ENCODE data around the gene REPS1. TPM values are rescaled to one million over a fixed set of nuclear protein-coding genes. Genes with fewer than 3 reads are reported as not detected.

Gene REPS1
- total RNA-seq, 1 donor from 2014 or later: 61.1 TPM

GRCh38 chr6:138973466-138974153 lies 14.4 kb downstream of the REPS1 start:
- no peaks in the 10 kb centered on the region for H3K27me3 ChIP-seq (ENCODE audit: control insufficient read depth in 3 of 3, insufficient read depth in 3 of 3, low read length in 3 of 3)
- peaks cover 8 to 32% (median 14%) of the 10 kb centered on the region in 3 donors for H3K4me1 ChIP-seq (ENCODE audit: control insufficient read depth in 3 of 3, insufficient read depth in 3 of 3, low read length in 3 of 3)
- H3K9me3 ChIP-seq (ENCODE audit: control insufficient read depth in 3 of 3, low read length in 3 of 3): no peaks in the 10 kb centered on the region
- no peaks in the 10 kb centered on the region for H3K36me3 ChIP-seq (ENCODE audit: control insufficient read depth in 3 of 3, insufficient read depth in 3 of 3, low read length in 3 of 3)
- no peak overlapping the region for H3K4me3 ChIP-seq (ENCODE audit: low read length in 3 of 3)
- H3K27ac ChIP-seq (ENCODE audit: low read depth, low read length): no peak overlapping the region
- no peak overlapping the region for H3K9ac ChIP-seq (ENCODE audit: low read depth in 1 of 3, low read length in 3 of 3)

DNA sequence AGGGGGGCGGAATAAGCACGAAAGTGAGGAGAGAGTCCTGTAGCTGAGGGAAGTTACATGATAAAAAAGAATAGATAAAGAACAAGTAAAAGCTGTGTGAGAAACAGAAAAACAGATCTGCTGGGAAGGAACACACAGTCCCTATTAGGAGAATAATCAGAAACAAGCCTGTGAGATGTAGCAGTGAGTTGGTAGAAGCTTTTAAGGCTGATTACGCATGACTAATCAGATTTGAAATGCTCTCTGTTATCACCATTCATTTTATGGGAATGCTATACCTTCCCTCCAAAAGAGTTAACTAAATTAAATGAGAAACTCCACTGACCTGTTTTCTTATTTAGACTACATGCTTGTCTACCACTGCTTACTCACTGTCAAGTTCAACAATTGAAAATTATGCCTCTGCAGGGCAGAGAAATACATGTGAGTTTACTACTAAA lies 15.8 kb downstream of the REPS1 start:
- no peak overlapping the region for H3K9ac ChIP-seq (ENCODE audit: low read depth in 1 of 3, low read length in 3 of 3)

GRCh38 chr6:138971601-138972000 lies 16.5 kb downstream of the REPS1 start:
- Histone ChIP-seq H3K9me3 (ENCODE audit: control insufficient read depth in 3 of 3, low read length in 3 of 3) (no peaks in the 10 kb centered on the region), H3K4me3 (ENCODE audit: low read length in 3 of 3) (no peak overlapping the region), H3K27ac (ENCODE audit: low read depth, low read length) (no peak overlapping the region), H3K27me3 (ENCODE audit: control insufficient read depth in 3 of 3, insufficient read depth in 3 of 3, low read length in 3 of 3) (no peaks in the 10 kb centered on the region), H3K4me1 (ENCODE audit: control insufficient read depth in 3 of 3, insufficient read depth in 3 of 3, low read length in 3 of 3) (peaks cover 8 to 31% (median 14%) of the 10 kb centered on the region in 3 donors), H3K9ac (ENCODE audit: low read depth in 1 of 3, low read length in 3 of 3) (peak overlapping the region in 1 of 3 donors; percentile 8), H3K36me3 (ENCODE audit: control insufficient read depth in 3 of 3, insufficient read depth in 3 of 3, low read length in 3 of 3) (no peaks in the 10 kb centered on the region)

More for the DNA sequence above, 15.8 kb downstream of the REPS1 start:
- Histone ChIP-seq H3K27me3 (ENCODE audit: control insufficient read depth in 3 of 3, insufficient read depth in 3 of 3, low read length in 3 of 3) (no peaks in the 10 kb centered on the region), H3K4me3 (ENCODE audit: low read length in 3 of 3) (no peak overlapping the region), H3K9me3 (ENCODE audit: control insufficient read depth in 3 of 3, low read length in 3 of 3) (no peaks in the 10 kb centered on the region), H3K27ac (ENCODE audit: low read depth, low read length) (no peak overlapping the region), H3K36me3 (ENCODE audit: control insufficient read depth in 3 of 3, insufficient read depth in 3 of 3, low read length in 3 of 3) (no peaks in the 10 kb centered on the region), H3K4me1 (ENCODE audit: control insufficient read depth in 3 of 3, insufficient read depth in 3 of 3, low read length in 3 of 3) (peaks cover 8 to 32% (median 14%) of the 10 kb centered on the region in 3 donors)

GRCh38 chr6:138970856-138971425 lies 17.1 kb downstream of the REPS1 start:
- Histone ChIP-seq H3K27ac (ENCODE audit: low read depth, low read length) (no peak overlapping the region), H3K36me3 (ENCODE audit: control insufficient read depth in 3 of 3, insufficient read depth in 3 of 3, low read length in 3 of 3) (no peaks in the 10 kb centered on the region), H3K27me3 (ENCODE audit: control insufficient read depth in 3 of 3, insufficient read depth in 3 of 3, low read length in 3 of 3) (no peaks in the 10 kb centered on the region), H3K4me1 (ENCODE audit: control insufficient read depth in 3 of 3, insufficient read depth in 3 of 3, low read length in 3 of 3) (peaks cover 8 to 31% (median 14%) of the 10 kb centered on the region in 3 donors), H3K9me3 (ENCODE audit: control insufficient read depth in 3 of 3, low read length in 3 of 3) (no peaks in the 10 kb centered on the region), H3K9ac (ENCODE audit: low read depth in 1 of 3, low read length in 3 of 3) (peak overlapping the region in 1 of 3 donors; percentile 3), H3K4me3 (ENCODE audit: low read length in 3 of 3) (no peak overlapping the region)

- Histone ChIP-seq H3K9ac (ENCODE audit: low read depth in 1 of 3, low read length in 3 of 3) (no peak overlapping the region), H3K27me3 (ENCODE audit: control insufficient read depth in 3 of 3, insufficient read depth in 3 of 3, low read length in 3 of 3) (no peaks in the 10 kb centered on the region), H3K4me1 (ENCODE audit: control insufficient read depth in 3 of 3, insufficient read depth in 3 of 3, low read length in 3 of 3) (peaks cover 8 to 31% (median 14%) of the 10 kb centered on the region in 3 donors), H3K9me3 (ENCODE audit: control insufficient read depth in 3 of 3, low read length in 3 of 3) (no peaks in the 10 kb centered on the region), H3K4me3 (ENCODE audit: low read length in 3 of 3) (no peak overlapping the region), H3K36me3 (ENCODE audit: control insufficient read depth in 3 of 3, insufficient read depth in 3 of 3, low read length in 3 of 3) (no peaks in the 10 kb centered on the region), H3K27ac (ENCODE audit: low read depth, low read length) (no peak overlapping the region)
Observed at GRCh38 chr6:138970159-138970558, 17.9 kb downstream of the REPS1 start.

DNA sequence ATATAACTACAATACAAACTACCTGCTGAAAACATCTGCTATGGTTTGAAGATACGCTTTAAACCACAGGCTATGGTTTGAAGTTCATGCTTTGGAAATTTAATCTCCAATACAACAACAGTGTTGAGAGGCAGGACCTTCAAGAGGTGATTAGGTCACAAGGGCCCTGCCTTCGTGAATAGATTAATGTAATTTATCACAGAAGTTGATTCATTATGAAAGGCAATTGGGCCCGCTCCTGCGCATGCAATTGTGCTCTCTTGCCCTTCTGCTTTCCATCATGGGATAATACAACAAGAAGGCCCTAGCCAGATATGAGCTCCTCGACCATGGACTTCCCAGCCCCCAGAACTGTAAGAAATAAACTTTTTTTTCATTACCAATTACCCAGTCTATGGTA lies 21.2 kb downstream of the REPS1 start:
- Histone ChIP-seq H3K4me1 (ENCODE audit: control insufficient read depth in 3 of 3, insufficient read depth in 3 of 3, low read length in 3 of 3) (peaks cover 8 to 22% (median 9%) of the 10 kb centered on the region in 3 donors), H3K27ac (ENCODE audit: low read depth, low read length) (no peak overlapping the region), H3K9ac (ENCODE audit: low read depth in 1 of 3, low read length in 3 of 3) (no peak overlapping the region), H3K27me3 (ENCODE audit: control insufficient read depth in 3 of 3, insufficient read depth in 3 of 3, low read length in 3 of 3) (no peaks in the 10 kb centered on the region), H3K9me3 (ENCODE audit: control insufficient read depth in 3 of 3, low read length in 3 of 3) (no peaks in the 10 kb centered on the region), H3K4me3 (ENCODE audit: low read length in 3 of 3) (no peak overlapping the region), H3K36me3 (ENCODE audit: control insufficient read depth in 3 of 3, insufficient read depth in 3 of 3, low read length in 3 of 3) (no peaks in the 10 kb centered on the region)

GRCh38 chr6:138965971-138966370 lies 22.1 kb downstream of the REPS1 start:
- no peak overlapping the region for H3K27ac ChIP-seq (ENCODE audit: low read depth, low read length)
- H3K9ac ChIP-seq (ENCODE audit: low read depth in 1 of 3, low read length in 3 of 3): no peak overlapping the region
- no peaks in the 10 kb centered on the region for H3K9me3 ChIP-seq (ENCODE audit: control insufficient read depth in 3 of 3, low read length in 3 of 3)
- no peaks in the 10 kb centered on the region for H3K27me3 ChIP-seq (ENCODE audit: control insufficient read depth in 3 of 3, insufficient read depth in 3 of 3, low read length in 3 of 3)
- peaks cover 2 to 13% (median 5%) of the 10 kb centered on the region in 3 donors for H3K4me1 ChIP-seq (ENCODE audit: control insufficient read depth in 3 of 3, insufficient read depth in 3 of 3, low read length in 3 of 3)
- no peak overlapping the region for H3K4me3 ChIP-seq (ENCODE audit: low read length in 3 of 3)
- H3K36me3 ChIP-seq (ENCODE audit: control insufficient read depth in 3 of 3, insufficient read depth in 3 of 3, low read length in 3 of 3): no peaks in the 10 kb centered on the region

DNA sequence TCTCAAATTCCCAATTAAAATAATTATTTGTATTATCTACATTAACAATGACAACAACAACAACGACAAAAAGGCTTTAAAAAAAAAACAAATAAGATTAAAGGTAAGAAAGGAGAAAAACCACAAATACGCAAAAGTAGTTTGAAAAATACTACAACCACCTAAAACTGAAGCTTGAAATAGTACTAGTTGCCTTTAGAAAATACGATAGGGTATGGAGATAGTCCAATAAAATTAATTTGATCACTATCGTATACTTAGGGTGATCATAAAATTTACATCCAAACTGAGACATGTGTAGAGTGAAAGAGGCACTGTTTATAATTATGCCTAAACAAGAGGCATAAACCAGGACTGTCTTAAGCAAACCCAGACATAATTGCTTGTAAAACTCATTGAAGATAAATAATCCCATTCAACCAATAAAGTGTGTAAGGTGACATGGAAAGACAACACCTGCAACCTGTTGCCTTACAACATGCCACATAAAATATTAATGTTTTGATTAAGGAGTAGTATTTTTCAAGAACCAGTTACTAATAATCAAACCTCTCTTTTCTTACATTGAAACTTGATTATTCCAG lies 22.7 kb downstream of the REPS1 start:
- Histone ChIP-seq H3K4me3 (ENCODE audit: low read length in 3 of 3) (no peak overlapping the region), H3K36me3 (ENCODE audit: control insufficient read depth in 3 of 3, insufficient read depth in 3 of 3, low read length in 3 of 3) (no peaks in the 10 kb centered on the region), H3K9me3 (ENCODE audit: control insufficient read depth in 3 of 3, low read length in 3 of 3) (no peaks in the 10 kb centered on the region), H3K9ac (ENCODE audit: low read depth in 1 of 3, low read length in 3 of 3) (no peak overlapping the region), H3K27ac (ENCODE audit: low read depth, low read length) (no peak overlapping the region), H3K27me3 (ENCODE audit: control insufficient read depth in 3 of 3, insufficient read depth in 3 of 3, low read length in 3 of 3) (no peaks in the 10 kb centered on the region), H3K4me1 (ENCODE audit: control insufficient read depth in 3 of 3, insufficient read depth in 3 of 3, low read length in 3 of 3) (peaks cover 0 to 7% (median 2%) of the 10 kb centered on the region in 3 donors)

DNA sequence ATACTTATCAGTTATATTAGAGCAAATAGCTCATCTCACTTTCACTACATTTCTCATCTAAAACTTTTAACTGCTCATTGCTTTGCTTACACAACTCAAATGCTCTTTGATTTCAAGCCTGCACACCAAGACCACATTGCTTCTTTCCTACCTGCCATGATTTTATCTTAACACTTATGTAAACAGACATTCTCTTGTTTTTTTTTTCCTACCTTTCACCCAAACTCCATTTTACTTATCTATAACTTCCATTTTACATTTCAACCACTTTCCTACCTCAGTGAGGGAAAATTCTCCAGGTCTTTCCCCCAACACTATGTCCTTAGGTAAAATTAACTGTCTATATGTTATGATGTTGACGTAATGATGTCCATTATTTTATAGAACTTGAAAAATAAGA lies 24.0 kb downstream of the REPS1 start:
- no peaks in the 10 kb centered on the region for H3K36me3 ChIP-seq (ENCODE audit: control insufficient read depth in 3 of 3, insufficient read depth in 3 of 3, low read length in 3 of 3)
- no peak overlapping the region for H3K9ac ChIP-seq (ENCODE audit: low read depth in 1 of 3, low read length in 3 of 3)
- H3K4me3 ChIP-seq (ENCODE audit: low read length in 3 of 3): no peak overlapping the region
- peaks cover 0 to 5% (median 0%) of the 10 kb centered on the region in 3 donors for H3K4me1 ChIP-seq (ENCODE audit: control insufficient read depth in 3 of 3, insufficient read depth in 3 of 3, low read length in 3 of 3)
- no peaks in the 10 kb centered on the region for H3K27me3 ChIP-seq (ENCODE audit: control insufficient read depth in 3 of 3, insufficient read depth in 3 of 3, low read length in 3 of 3)
- no peaks in the 10 kb centered on the region for H3K9me3 ChIP-seq (ENCODE audit: control insufficient read depth in 3 of 3, low read length in 3 of 3)
- no peak overlapping the region for H3K27ac ChIP-seq (ENCODE audit: low read depth, low read length)

GRCh38 chr6:138963531-138963930 lies 24.5 kb downstream of the REPS1 start:
- no peak overlapping the region for H3K9ac ChIP-seq (ENCODE audit: low read depth in 1 of 3, low read length in 3 of 3)
- no peaks in the 10 kb centered on the region for H3K27me3 ChIP-seq (ENCODE audit: control insufficient read depth in 3 of 3, insufficient read depth in 3 of 3, low read length in 3 of 3)
- peaks cover 0 to 8% (median 0%) of the 10 kb centered on the region in 3 donors for H3K4me1 ChIP-seq (ENCODE audit: control insufficient read depth in 3 of 3, insufficient read depth in 3 of 3, low read length in 3 of 3)
- H3K27ac ChIP-seq (ENCODE audit: low read depth, low read length): no peak overlapping the region
- no peaks in the 10 kb centered on the region for H3K9me3 ChIP-seq (ENCODE audit: control insufficient read depth in 3 of 3, low read length in 3 of 3)
- no peaks in the 10 kb centered on the region for H3K36me3 ChIP-seq (ENCODE audit: control insufficient read depth in 3 of 3, insufficient read depth in 3 of 3, low read length in 3 of 3)
- no peak overlapping the region for H3K4me3 ChIP-seq (ENCODE audit: low read length in 3 of 3)

Measured in skeletal muscle tissue (tissue), 4 donors.